Stimulated activated CD8-positive, alpha-beta memory T cell treated with anti-CD3 and anti-CD28 coated beads, Interleukin-2, amount 100 ng/mL, for 48 hours (primary cell): ENCODE results near the gene RDH5.

ENCODE experiments used
- DNase-seq, 2 donors: peaks; one replicate each; pipeline ENCODE4 v3.0.0-alpha.2; 2020; ENCODE audit warnings: low read depth in 2 of 2

The RDH5 gene

GRCh38 chr12:55696141-55696540 lies 24.1 kb upstream of the RDH5 start:
- no peak for DNase-seq

GRCh38 chr12:55696796-55697462 lies 23.3 kb upstream of the RDH5 start:
- DNase-seq: no peak

- DNase-seq: no peak
Measured at GRCh38 chr12:55697686-55698085, 22.5 kb upstream of the RDH5 start.

- no peak for DNase-seq
Measured at GRCh38 chr12:55698241-55698955, 21.8 kb upstream of the RDH5 start.

- no peak for DNase-seq
Measured at GRCh38 chr12:55698965-55699364, 21.2 kb upstream of the RDH5 start.

GRCh38 chr12:55699471-55700055 lies 20.6 kb upstream of the RDH5 start:
- no peak for DNase-seq

- no peak for DNase-seq
Measured at GRCh38 chr12:55700255-55701018, 19.8 kb upstream of the RDH5 start.

- DNase-seq: no peak
Measured at GRCh38 chr12:55702861-55703260, 17.3 kb upstream of the RDH5 start.

GRCh38 chr12:55703288-55703687 lies 16.9 kb upstream of the RDH5 start:
- no peak for DNase-seq

GRCh38 chr12:55703901-55704761 lies 16.1 kb upstream of the RDH5 start:
- no peak for DNase-seq

GRCh38 chr12:55704824-55705718 lies 15.1 kb upstream of the RDH5 start:
- DNase-seq: no peak

GRCh38 chr12:55705782-55706402 lies 14.3 kb upstream of the RDH5 start:
- DNase-seq: no peak

- no peak for DNase-seq
Measured at GRCh38 chr12:55706568-55707218, 13.5 kb upstream of the RDH5 start.

- no peak for DNase-seq
Measured at GRCh38 chr12:55707219-55707671, 12.9 kb upstream of the RDH5 start.

GRCh38 chr12:55707841-55708694 lies 12.1 kb upstream of the RDH5 start, which contains the start of gene ITGA7:
Gene ITGA7 (minus strand): TSS chr12:55707904. CDS start chr12:55707682, 222 bp downstream.
- DNase-seq: peak; percentile 44 to 55

- DNase-seq: no peak
Measured at GRCh38 chr12:55708695-55709233, 11.4 kb upstream of the RDH5 start.

GRCh38 chr12:55711786-55712553 lies 8.2 kb upstream of the RDH5 start:
- no peak for DNase-seq
